Gastrocnemius medialis (tissue), 4 donors: Measurements from ENCODE around the gene TOP2B. TPM values are rescaled to one million over a fixed set of nuclear protein-coding genes. Genes with fewer than 3 reads are reported as not detected.

Experiments
- ATAC-seq, 2 donors: fragments of 150-250 bp; one replicate each; pipeline ENCODE4 v1.9.1; 2016
- DNase-seq, 2 donors: peaks; one replicate each; pipeline ENCODE4 v3.0.0-alpha.2; 2019
- H3K27ac ChIP-seq, 4 donors: fragments of 200-600 bp; sonication (generic); 1 replicate in 1 of 4; 2 replicates in 3 of 4; pipeline ENCODE4 v1.5.1; 2016 to 2018; ENCODE audit warnings: mild to moderate bottlenecking in 2 of 4, moderate library complexity in 1 of 4
- H3K27me3 ChIP-seq, 3 donors: fragments of 200-600 bp; sonication (generic) in 2 of 3; 1 replicate in 1 of 3; 2 replicates in 2 of 3; pipeline versions ENCODE4 v1.5.1 to v1.6.0; 2016 to 2019; ENCODE audit warnings: mild to moderate bottlenecking in 1 of 3, moderate library complexity in 1 of 3
- H3K36me3 ChIP-seq, 2 donors: fragments of 200-600 bp; sonication (generic) in 1 of 2; one replicate each; pipeline ENCODE4 v1.5.1; 2017 to 2018
- H3K4me1 ChIP-seq, 2 donors: fragments of 200-600 bp; sonication (generic) in 1 of 2; one replicate each; pipeline ENCODE4 v1.5.1; 2016 to 2017; ENCODE audit warnings: mild to moderate bottlenecking in 2 of 2
- H3K4me3 ChIP-seq, 4 donors: fragments of 200-600 bp; sonication (generic) in 3 of 4; 1 replicate in 1 of 4; 2 replicates in 3 of 4; pipeline ENCODE4 v1.5.1; 2016 to 2019; ENCODE audit warnings: mild to moderate bottlenecking in 2 of 4
- H3K9me3 ChIP-seq, 3 donors: fragments of 200-600 bp; sonication (generic) in 2 of 3; 1 replicate in 1 of 3; 2 replicates in 2 of 3; pipeline ENCODE4 v1.5.1; 2016 to 2019
- POLR2A ChIP-seq, 2 donors: fragments of 450-650 bp; IDR thresholded peaks; one replicate each; pipeline ENCODE4 v1.6.1; 2017; ENCODE audit warnings: antibody characterized with exemption in 2 of 2, mild to moderate bottlenecking in 2 of 2, moderate library complexity in 2 of 2
- in situ Hi-C, 4 donors: fragments of 200-750 bp; cut with MboI; loops; one replicate each; pipeline versions ENCODE4 v1.15.0 to v1.8.0; 2017; ENCODE audit warnings: low sequenced_read_pairs in 4 of 4
- intact Hi-C: fragments of 100-400 bp; cut with DNase I; formaldehyde crosslinking; loops from one replicate; pipeline ENCODE4 v1.15.1; 2023; ENCODE audit warnings: low total_unique reads
- total RNA-seq, 4 donors: library from RNA; depleted of rRNA; stranded (reverse); fragments of >200 nt; gene quantifications; one replicate each; pipeline versions ENCODE4 v1.1.0 to v1.2.3, GENCODE V29; 2016
- TF ChIP-seq, protein P1 (sequence below), 5 experiments: fragments of 450-650 bp in 3 of 5; fragments of 200-600 bp in 2 of 5; sonication (generic) in 2 of 5; IDR thresholded peaks in 4 of 5; conservative IDR thresholded peaks in 1 of 5; 1 replicate in 4 of 5; 2 replicates in 1 of 5; pipeline ENCODE4 v1.5.1; 2016 to 2019; ENCODE audit warnings: antibody characterized with exemption in 5 of 5, mild to moderate bottlenecking in 3 of 5, moderate library complexity in 3 of 5

TOP2B gene
- total RNA-seq, 4 donors from 2014 or later, result 56.1 to 81.5 (median 64.7) TPM

GRCh38 chr3:25578059-25578458 lies 86.6 kb downstream of the TOP2B start:
- DNase-seq, result no peak
- Histone ChIP-seq H3K27me3 (no peaks in the 10 kb centered on the region), H3K36me3 (no peaks in the 10 kb centered on the region), H3K27ac (no peak overlapping the region), H3K9me3 (no peaks in the 10 kb centered on the region), H3K4me3 (no peak overlapping the region), H3K4me1 (peaks cover 5 to 10% of the 10 kb centered on the region in 2 donors)
- TF ChIP-seq POLR2A (IDR thresholded peaks at IDR 0.05), result no peak
- TF ChIP-seq, protein P1, sequence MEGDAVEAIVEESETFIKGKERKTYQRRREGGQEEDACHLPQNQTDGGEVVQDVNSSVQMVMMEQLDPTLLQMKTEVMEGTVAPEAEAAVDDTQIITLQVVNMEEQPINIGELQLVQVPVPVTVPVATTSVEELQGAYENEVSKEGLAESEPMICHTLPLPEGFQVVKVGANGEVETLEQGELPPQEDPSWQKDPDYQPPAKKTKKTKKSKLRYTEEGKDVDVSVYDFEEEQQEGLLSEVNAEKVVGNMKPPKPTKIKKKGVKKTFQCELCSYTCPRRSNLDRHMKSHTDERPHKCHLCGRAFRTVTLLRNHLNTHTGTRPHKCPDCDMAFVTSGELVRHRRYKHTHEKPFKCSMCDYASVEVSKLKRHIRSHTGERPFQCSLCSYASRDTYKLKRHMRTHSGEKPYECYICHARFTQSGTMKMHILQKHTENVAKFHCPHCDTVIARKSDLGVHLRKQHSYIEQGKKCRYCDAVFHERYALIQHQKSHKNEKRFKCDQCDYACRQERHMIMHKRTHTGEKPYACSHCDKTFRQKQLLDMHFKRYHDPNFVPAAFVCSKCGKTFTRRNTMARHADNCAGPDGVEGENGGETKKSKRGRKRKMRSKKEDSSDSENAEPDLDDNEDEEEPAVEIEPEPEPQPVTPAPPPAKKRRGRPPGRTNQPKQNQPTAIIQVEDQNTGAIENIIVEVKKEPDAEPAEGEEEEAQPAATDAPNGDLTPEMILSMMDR (IDR thresholded peaks at IDR 0.05 in 4 of 5, conservative IDR thresholded peaks at IDR 0.05 in 1 of 5), result no peak
- in situ Hi-C loops (loop anchor here in 3 of 4 donors (25.0 kb wide), 3 partner anchors 566 to 791 kb away; no protein-coding TSS in a partner anchor), intact Hi-C loops (no loop called here)
- no peak for ATAC-seq

GRCh38 chr3:25576831-25577454 lies 87.8 kb downstream of the TOP2B start:
- no peak for TF ChIP-seq POLR2A (IDR thresholded peaks at IDR 0.05)
- TF ChIP-seq, protein P1 (IDR thresholded peaks at IDR 0.05 in 4 of 5, conservative IDR thresholded peaks at IDR 0.05 in 1 of 5), result no peak
- no peak for ATAC-seq
- Histone ChIP-seq H3K4me3 (no peak overlapping the region), H3K9me3 (no peaks in the 10 kb centered on the region), H3K27ac (no peak overlapping the region), H3K27me3 (no peaks in the 10 kb centered on the region), H3K36me3 (no peaks in the 10 kb centered on the region), H3K4me1 (peaks cover 5 to 10% of the 10 kb centered on the region in 2 donors)
- no peak for DNase-seq
- in situ Hi-C loops (loop anchor here in 3 of 4 donors (25.0 kb wide), 3 partner anchors 565 to 790 kb away; no protein-coding TSS in a partner anchor), intact Hi-C loops (no loop called here)

DNA sequence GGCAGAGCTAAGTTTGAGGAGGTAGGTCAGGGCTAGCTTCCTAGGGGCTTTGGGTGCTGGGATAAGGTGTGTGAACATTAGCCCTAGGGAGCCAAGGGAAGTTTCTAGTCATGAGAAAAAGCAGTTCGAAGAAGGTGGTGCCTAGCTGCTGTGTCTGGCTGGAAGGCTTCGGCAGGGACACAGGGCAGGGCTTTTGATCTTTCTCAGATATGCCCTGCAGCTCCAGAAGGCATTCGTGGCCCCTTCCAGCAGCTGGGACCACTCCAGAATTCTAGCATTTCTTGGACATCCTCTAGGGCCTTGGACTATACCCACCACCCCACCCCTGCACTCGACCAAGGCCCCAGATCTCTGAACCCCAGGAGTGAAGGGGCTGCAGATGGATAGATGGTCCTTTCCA lies 88.6 kb downstream of the TOP2B start:
- no peak for TF ChIP-seq POLR2A (IDR thresholded peaks at IDR 0.05)
- TF ChIP-seq, protein P1 (IDR thresholded peaks at IDR 0.05 in 4 of 5, conservative IDR thresholded peaks at IDR 0.05 in 1 of 5), result no peak
- no peak for DNase-seq
- Histone ChIP-seq H3K27me3 (no peaks in the 10 kb centered on the region), H3K9me3 (no peaks in the 10 kb centered on the region), H3K36me3 (no peaks in the 10 kb centered on the region), H3K4me1 (peaks cover 5 to 10% of the 10 kb centered on the region in 2 donors), H3K4me3 (no peak overlapping the region), H3K27ac (no peak overlapping the region)
- intact Hi-C loops (no loop called here), in situ Hi-C loops (loop anchor here in 3 of 4 donors (25.0 kb wide), 3 partner anchors 564 to 789 kb away; no protein-coding TSS in a partner anchor)
- ATAC-seq, result no peak

DNA sequence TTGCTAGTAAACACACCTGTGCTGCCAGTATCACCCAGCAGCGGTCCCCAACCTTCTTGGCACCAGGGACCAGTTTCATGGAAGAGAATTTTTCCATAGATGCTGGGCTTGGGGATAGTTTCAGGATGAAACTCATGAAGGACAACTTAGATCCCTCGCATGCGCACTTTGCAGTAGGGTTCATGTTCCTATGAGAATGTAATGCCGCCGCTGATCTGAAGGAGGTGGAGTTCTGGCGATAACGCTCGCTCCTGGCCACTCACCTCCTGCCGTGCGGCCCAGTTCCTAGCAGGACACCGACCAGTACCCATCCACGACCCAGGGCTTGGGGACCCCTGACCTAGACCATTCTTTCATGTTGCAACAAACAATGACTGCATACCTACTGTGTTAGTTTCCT lies 89.7 kb downstream of the TOP2B start:
- in situ Hi-C loops, result loop anchor here in 3 of 4 donors (25.0 kb wide), 3 partner anchors 563 to 788 kb away; no protein-coding TSS in a partner anchor
- intact Hi-C loops, result no loop called here
- Histone ChIP-seq H3K9me3 (no peaks in the 10 kb centered on the region), H3K4me1 (peaks cover 5 to 10% of the 10 kb centered on the region in 2 donors), H3K36me3 (no peaks in the 10 kb centered on the region), H3K27me3 (no peaks in the 10 kb centered on the region), H3K4me3 (no peak overlapping the region), H3K27ac (no peak overlapping the region)
- ATAC-seq (no peak), DNase-seq (no peak)
- TF ChIP-seq POLR2A (IDR thresholded peaks at IDR 0.05), result no peak
- TF ChIP-seq, protein P1 (IDR thresholded peaks at IDR 0.05 in 4 of 5, conservative IDR thresholded peaks at IDR 0.05 in 1 of 5), result no peak
